SH-SY5Y (cell line): ENCODE data around the gene ADRM1.

ENCODE experiments used
- GATA2 ChIP-seq: IDR thresholded peaks from 2 replicates; pipeline ENCODE4 v1.6.1; 2011; ENCODE audit warnings: mild to moderate bottlenecking, low read depth, low read length
- GATA3 ChIP-seq: IDR thresholded peaks from 2 replicates; pipeline ENCODE4 v1.6.1; 2011; ENCODE audit warnings: low read depth, mild to moderate bottlenecking, low read length, moderate library complexity

ADRM1 gene

GRCh38 chr20:62272200-62272599 lies 30.6 kb upstream of the ADRM1 start:
- TF ChIP-seq GATA3 (no peak), GATA2 (no peak)

- TF ChIP-seq GATA2 (no peak), GATA3 (no peak)
These were observed 29.4 kb upstream of the ADRM1 start for GRCh38 chr20:62273416-62273815.

GRCh38 chr20:62274332-62274950 lies 28.4 kb upstream of the ADRM1 start:
- no peak for TF ChIP-seq GATA3
- TF ChIP-seq GATA2, result no peak

DNA sequence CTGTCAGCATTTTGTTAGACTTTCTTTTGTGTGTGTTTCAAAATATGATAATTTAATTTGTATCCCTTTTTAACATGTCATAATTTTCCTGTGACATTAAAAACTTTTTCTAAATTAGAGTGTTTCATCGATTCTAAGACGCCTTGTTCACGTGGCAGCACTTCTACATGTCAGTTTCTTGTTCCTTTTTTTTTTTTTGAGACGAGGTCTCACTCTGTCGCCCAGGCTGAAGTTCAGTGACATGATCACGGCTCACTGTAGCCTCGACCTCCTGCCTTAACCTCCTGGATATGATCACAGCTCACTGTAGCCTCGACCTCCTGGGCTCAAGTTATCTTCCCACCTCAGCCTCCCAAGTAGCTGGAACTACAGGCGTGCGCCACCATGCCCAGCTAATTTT lies 27.6 kb upstream of the ADRM1 start:
- no peak for TF ChIP-seq GATA3
- no peak for TF ChIP-seq GATA2

DNA sequence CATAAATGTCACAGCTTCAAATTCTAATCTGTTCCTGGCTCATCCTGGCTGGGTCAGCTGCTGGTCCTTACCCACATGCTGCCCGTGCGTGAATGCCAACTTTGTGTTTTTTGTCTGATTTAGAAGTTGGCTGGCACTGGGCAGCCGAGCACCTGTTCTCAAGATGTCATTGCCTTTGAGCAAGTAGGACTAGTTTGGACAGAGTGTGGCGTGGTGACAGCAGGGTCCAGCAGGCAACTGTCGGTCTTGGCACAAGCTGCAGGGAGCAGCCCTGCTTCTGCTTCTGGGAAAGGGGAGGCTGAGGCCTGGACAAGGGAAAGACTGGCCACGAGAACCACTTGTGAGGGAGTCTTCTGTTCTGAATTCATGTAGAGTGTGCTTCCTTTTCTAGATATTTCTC lies 26.4 kb upstream of the ADRM1 start:
- TF ChIP-seq GATA2 (no peak), GATA3 (no peak)

DNA sequence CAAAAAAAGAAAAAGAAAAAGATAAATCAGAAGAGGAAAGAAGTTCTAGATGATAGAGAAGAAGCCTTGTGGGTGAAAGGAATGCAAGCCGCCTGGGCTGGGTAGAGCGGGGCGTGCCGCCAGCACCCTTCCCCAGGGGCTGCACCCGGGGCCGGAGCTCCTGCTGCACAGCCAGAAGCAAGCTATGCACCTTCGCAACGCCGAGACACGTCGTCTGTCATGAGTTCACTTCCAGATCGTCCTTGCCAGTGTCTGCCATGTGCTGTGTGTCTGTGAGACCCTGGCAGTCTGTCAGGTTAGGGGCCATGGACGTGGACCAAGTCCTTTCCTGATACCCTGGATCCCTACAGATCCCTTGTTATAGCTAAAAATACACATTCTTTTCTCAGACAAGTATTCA lies 25.5 kb upstream of the ADRM1 start:
- no peak for TF ChIP-seq GATA2
- TF ChIP-seq GATA3, result no peak

GRCh38 chr20:62280303-62280702 lies 22.5 kb upstream of the ADRM1 start:
- TF ChIP-seq GATA2 (no peak), GATA3 (no peak)

DNA sequence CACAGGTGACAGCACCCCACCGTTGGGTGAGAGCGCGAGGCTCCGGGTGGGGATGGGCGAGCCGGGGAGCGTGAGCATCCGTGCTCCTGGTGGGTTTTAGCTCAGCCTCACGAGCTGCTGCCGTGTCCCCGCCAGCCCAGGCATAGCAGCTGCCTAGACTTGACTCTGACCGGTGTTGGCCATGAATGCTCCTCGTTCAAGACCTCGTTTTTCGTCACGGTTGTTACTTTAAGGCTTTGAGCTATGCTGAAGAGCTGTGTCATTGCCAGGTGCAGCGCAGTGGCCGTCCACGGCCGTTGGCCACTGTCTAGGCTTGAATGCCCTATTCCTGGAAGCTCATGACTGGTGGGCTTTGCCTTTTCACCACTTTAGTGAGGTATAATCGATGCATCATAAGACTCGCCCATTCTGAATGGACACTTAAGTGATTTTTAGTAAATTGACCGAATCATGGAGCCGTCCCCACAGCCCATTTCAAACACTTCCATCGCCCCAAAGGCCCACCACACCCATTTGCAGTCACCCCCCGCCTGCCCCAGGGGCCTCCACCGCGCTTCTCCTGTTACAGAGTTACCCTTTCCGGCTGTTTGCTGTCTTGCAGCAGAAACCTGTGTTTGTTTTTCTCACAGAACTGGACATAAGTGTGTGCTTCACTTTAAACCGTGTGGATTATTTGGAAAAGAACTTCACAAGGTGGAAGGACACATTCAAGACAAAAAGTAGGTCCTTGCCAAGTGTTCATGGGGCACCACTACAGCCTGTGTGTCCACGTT lies 21.4 kb upstream of the ADRM1 start:
- no peak for TF ChIP-seq GATA2
- TF ChIP-seq GATA3, result no peak

- TF ChIP-seq GATA3 (no peak), GATA2 (no peak)
These were observed 20.7 kb upstream of the ADRM1 start for GRCh38 chr20:62282103-62282502.

GRCh38 chr20:62282877-62283503 lies 19.8 kb upstream of the ADRM1 start:
- no peak for TF ChIP-seq GATA3
- no peak for TF ChIP-seq GATA2

DNA sequence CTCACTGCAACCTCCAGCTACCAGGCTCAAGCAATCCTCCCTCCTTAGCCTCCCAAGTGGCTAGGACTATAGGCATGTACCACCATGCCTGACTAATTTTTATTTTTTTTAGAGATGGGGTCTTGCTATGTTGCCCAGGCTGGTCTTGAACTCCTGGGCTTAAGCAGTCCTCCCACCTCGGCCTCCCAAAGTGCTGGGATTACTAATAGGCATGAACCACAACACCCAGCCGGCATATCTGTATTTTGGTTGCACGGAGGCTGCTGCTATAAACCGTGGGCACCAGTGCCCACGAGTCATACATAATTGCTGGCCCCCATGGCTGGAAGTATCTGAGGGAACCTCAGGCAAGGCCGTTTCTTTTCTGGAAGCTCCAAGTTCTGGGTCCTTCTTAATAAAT lies 18.3 kb upstream of the ADRM1 start:
- TF ChIP-seq GATA3, result no peak
- TF ChIP-seq GATA2, result no peak

GRCh38 chr20:62285151-62285550 lies 17.6 kb upstream of the ADRM1 start:
- TF ChIP-seq GATA2 (no peak), GATA3 (no peak)

GRCh38 chr20:62285722-62286121 lies 17.1 kb upstream of the ADRM1 start:
- TF ChIP-seq GATA2, result no peak
- TF ChIP-seq GATA3, result no peak

DNA sequence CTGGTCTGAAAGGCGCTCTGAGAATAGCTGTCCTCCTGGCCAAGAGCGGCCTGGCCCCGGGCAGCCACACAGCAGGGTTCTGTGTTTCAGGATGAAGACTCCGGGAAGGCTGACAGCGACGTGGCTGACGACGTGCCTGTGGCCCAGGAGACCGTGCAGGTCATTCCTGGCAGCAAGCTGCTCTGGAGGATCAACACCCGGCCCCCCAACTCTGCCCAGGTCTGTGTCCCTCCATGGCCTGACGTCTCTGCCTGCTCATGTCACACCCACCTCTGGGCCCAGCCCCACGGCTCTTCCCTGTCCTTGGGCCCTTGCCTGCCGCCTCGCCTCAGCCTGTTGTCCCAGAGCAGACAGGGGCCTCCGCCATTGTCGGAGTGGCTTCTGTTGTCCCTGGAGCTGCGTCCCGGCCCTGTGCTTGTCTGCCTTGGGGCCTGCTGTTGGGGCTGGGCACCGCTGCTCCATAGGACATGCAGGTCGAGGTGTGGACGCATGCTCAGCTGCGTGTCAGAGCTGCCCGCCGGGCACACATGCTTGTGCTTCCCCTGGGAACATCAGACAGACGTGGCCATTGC lies 16.2 kb upstream of the ADRM1 start:
- TF ChIP-seq GATA3 (no peak), GATA2 (no peak)
